Transverse colon (tissue), 4 donors: ENCODE data around the gene RNU1-3.

Source experiments
- EP300 ChIP-seq: sonication (generic); formaldehyde crosslinking; IDR thresholded peaks from one replicate; pipeline ENCODE4 v1.6.1; 2017; ENCODE audit warnings: antibody characterized with exemption, low read depth
- POLR2A ChIP-seq: fragments of 450-650 bp; IDR thresholded peaks from one replicate; pipeline ENCODE4 v1.6.1; 2016; ENCODE audit warnings: antibody characterized with exemption, mild to moderate bottlenecking, moderate library complexity
- POLR2AphosphoS5 ChIP-seq, 3 donors: sonication (generic); formaldehyde crosslinking; IDR thresholded peaks; one replicate each; pipeline ENCODE4 v1.6.1; 2016; ENCODE audit warnings: antibody characterized with exemption in 3 of 3
- TF ChIP-seq, protein P1 (sequence below), 5 experiments: fragments of 200-600 bp in 3 of 5; fragments of 450-650 bp in 2 of 5; sonication (generic) in 3 of 5; IDR thresholded peaks; 1 replicate in 2 of 5; 2 replicates in 3 of 5; pipeline ENCODE4 v1.5.1; 2016 to 2017; ENCODE audit warnings: antibody characterized with exemption in 5 of 5, inconsistent platforms in 3 of 5, mild to moderate bottlenecking in 2 of 5, moderate library complexity in 1 of 5

- TF ChIP-seq POLR2A (no peak), POLR2AphosphoS5 (IDR thresholded peaks at IDR 0.05) (no peak), EP300 (no peak)
- TF ChIP-seq, protein P1, sequence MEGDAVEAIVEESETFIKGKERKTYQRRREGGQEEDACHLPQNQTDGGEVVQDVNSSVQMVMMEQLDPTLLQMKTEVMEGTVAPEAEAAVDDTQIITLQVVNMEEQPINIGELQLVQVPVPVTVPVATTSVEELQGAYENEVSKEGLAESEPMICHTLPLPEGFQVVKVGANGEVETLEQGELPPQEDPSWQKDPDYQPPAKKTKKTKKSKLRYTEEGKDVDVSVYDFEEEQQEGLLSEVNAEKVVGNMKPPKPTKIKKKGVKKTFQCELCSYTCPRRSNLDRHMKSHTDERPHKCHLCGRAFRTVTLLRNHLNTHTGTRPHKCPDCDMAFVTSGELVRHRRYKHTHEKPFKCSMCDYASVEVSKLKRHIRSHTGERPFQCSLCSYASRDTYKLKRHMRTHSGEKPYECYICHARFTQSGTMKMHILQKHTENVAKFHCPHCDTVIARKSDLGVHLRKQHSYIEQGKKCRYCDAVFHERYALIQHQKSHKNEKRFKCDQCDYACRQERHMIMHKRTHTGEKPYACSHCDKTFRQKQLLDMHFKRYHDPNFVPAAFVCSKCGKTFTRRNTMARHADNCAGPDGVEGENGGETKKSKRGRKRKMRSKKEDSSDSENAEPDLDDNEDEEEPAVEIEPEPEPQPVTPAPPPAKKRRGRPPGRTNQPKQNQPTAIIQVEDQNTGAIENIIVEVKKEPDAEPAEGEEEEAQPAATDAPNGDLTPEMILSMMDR (IDR thresholded peaks at IDR 0.05) = peak in 1 of 5 experiments; percentile 34
These were observed 45.5 kb downstream of the RNU1-3 start for GRCh38 chr1:16621300-16621658.
